ENCODE data around the gene FCMR.

Gene FCMR

GRCh38 chr1:206940588-206940936 is 18.8 kb upstream of the FCMR start:
- TF ChIP-seq GATA3 (IDR thresholded peaks at IDR 0.05; ENCODE audit: low read depth, low read length) (no peak), GATA2 (IDR thresholded peaks at IDR 0.05; ENCODE audit: low read depth, low read length) (no peak)

GRCh38 chr1:206939841-206940587 is 18.3 kb upstream of the FCMR start:
- TF ChIP-seq GATA2 (IDR thresholded peaks at IDR 0.05; ENCODE audit: low read depth, low read length) = no peak

GRCh38 chr1:206939131-206939530 is 17.4 kb upstream of the FCMR start:
- TF ChIP-seq GATA3 (IDR thresholded peaks at IDR 0.05; ENCODE audit: low read depth, low read length) = no peak

GRCh38 chr1:206937425-206937824 is 15.7 kb upstream of the FCMR start:
- TF ChIP-seq GATA2 (IDR thresholded peaks at IDR 0.05; ENCODE audit: low read depth, low read length) = no peak
- no peak for TF ChIP-seq GATA3 (IDR thresholded peaks at IDR 0.05; ENCODE audit: low read depth, low read length)

DNA sequence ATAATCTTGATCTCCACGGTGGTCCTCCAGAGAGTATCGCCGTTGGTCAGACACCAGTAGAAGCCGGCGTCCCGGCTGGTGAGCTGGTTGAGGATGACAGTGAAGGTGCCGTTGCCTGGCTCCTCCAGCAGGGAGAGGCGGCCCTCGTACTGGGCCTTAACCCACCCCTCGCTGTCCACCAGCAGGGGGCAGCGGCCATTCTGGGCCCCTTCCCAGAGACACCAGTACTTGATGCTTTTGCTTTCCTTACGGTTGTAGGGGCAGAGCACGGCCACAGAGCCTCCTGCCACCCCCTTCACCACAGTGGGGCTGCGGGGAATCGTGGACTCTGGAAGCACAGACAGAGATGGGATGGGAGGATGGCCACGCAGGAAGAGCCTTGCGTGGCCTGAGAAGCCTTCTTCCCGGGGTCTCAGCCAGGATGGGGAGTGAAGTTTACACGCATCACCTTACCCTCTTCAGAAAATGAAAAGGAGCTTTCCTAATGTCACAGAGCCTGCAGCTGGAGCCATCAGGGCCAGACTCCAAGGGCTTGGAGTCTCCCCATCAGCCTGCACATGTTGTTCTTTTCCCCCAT is 13.8 kb upstream of the FCMR start:
- TF ChIP-seq GATA3 (IDR thresholded peaks at IDR 0.05; ENCODE audit: low read depth, low read length) = no peak

DNA sequence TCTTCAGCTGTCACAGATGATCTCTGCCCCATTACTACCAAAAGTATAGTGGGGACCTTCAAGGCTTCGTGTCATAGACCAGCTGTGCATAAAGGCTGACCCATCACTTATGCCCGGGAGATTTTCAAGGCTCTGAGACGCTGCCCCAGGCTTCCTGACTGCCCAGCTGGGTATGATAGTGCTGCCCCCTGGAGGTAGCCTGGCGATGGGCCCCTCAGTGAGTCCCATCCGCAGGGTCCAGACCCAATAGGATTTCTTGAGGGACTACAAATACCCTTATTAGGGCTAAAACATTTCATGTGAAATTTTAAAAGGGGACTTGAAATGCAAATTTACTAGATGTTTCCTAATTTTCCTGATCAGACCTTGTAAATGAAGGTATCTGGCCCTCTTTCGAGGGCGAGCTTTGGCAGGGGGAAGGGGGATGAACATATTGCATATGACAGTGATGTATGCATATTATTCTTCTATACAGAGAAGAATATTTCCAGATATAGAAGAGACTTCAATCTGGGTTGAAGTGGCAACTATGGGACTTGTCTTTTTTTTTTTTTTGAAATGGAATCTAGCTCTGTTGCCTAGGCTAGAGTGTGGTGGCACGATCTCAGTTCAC is 11.7 kb upstream of the FCMR start:
- TF ChIP-seq GATA3 (IDR thresholded peaks at IDR 0.05; ENCODE audit: low read depth, low read length) (no peak), GATA2 (IDR thresholded peaks at IDR 0.05; ENCODE audit: low read depth, low read length) (no peak)

DNA sequence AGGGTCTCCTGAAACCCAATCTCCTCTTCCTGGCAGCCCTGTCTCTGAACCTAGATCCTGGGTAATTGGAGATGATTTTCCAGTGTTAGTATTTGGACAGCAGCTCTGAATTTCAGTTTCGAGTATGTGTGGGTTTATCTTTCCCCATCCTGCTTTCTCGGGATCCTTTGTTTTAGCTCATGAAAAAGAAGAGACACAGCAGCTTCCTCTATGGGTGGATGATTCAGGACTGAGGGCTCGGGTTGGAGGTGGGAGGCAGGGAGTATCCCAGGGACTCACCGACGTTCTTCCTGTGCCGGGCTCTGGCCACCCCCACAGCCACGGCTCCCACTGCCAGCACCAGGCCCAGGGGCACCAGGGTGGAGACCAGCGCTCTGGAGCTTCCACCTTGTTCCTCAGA is 10.4 kb upstream of the FCMR start:
- TF ChIP-seq GATA3 (IDR thresholded peaks at IDR 0.05; ENCODE audit: low read depth, low read length) = no peak
- no peak for TF ChIP-seq GATA2 (IDR thresholded peaks at IDR 0.05; ENCODE audit: low read depth, low read length)

GRCh38 chr1:206931709-206932108 is 10.0 kb upstream of the FCMR start:
- TF ChIP-seq GATA3 (IDR thresholded peaks at IDR 0.05; ENCODE audit: low read depth, low read length) (no peak), GATA2 (IDR thresholded peaks at IDR 0.05; ENCODE audit: low read depth, low read length) (no peak)

DNA sequence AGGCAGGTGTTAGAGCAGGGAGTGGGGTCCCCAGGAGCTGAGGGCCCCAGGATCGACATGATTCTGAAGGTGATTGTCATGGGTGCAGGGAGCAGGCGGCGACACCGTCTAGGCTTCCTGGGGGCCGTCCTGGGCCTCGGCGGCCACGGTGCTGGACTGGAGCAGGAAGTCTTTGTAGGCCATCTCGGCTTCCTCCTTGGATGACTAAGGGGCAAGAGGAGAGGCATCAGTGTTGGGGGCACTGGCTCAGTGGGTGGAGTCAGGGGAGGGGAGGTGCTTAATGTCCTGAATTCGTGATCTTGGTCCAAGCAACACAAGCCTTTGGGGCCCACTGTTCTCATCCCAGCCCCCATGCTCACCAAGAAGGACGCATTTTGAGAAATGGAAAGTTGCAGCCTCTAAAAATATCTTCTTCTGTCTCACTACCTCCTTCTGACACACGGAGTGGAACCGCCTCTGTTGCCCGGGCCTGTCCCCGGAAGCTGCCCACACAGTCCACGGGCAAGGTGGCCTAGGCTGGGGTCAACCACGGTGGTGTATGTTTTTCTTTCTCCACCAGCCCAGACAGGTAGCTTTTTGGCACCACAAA is 8.6 kb upstream of the FCMR start:
- TF ChIP-seq GATA3 (IDR thresholded peaks at IDR 0.05; ENCODE audit: low read depth, low read length) (no peak), GATA2 (IDR thresholded peaks at IDR 0.05; ENCODE audit: low read depth, low read length) (no peak)

DNA sequence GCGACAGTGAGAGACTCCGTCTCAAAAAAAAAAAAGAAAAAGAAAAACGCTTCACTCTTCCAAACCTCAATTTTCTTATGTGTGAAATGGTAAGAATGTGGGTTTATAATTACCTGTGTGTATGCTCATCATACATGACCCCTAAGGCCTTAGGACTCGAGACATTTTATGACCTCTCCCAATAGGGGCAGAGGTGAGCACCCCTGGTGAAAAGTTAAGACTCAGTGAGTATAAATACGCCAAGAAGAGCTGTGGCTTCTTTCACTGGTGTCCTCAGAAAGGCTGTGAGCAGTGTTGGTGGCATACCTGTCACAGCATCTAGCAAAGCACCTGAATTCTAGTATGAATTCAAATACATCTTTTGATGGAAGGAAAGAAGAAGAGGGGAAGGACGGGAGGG is 7.8 kb upstream of the FCMR start:
- TF ChIP-seq GATA3 (IDR thresholded peaks at IDR 0.05; ENCODE audit: low read depth, low read length) (no peak), GATA2 (IDR thresholded peaks at IDR 0.05; ENCODE audit: low read depth, low read length) (no peak)

- no peak for TF ChIP-seq GATA3 (IDR thresholded peaks at IDR 0.05; ENCODE audit: low read depth, low read length)
- no peak for TF ChIP-seq GATA2 (IDR thresholded peaks at IDR 0.05; ENCODE audit: low read depth, low read length)
Observed at GRCh38 chr1:206926286-206926685, 4.5 kb upstream of the FCMR start.

DNA sequence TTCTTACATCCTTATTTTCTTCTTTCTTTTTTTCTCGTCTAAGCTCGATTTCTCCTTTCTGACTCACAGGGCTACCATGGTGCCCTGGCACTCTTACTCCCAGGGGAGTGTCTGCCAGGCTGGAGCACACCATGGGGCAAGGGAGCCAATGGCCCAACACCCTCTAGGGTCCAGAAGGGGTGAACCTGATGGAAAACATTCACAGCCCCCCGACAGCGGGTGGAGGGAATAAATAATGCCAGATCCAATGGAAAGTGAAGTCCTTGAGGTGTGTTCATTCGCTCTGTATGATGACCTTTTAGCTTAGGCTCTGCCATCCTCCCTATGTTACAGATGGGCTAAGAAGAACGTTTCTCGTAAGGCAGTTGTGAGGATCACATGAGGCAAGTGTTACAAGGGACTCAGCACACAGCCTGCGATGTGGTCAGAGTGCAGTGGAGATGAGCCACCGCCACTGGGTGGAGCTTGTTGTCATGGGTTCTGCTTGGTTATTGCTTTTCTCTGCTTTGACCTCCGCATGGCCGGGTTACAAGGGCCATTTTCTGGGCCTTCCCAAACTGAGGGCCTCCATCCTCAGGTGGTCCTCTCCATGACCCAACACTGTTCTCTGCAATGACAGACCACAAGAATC is 3.5 kb upstream of the FCMR start:
- TF ChIP-seq GATA3 (IDR thresholded peaks at IDR 0.05; ENCODE audit: low read depth, low read length) = no peak
- TF ChIP-seq GATA2 (IDR thresholded peaks at IDR 0.05; ENCODE audit: low read depth, low read length) = no peak

DNA sequence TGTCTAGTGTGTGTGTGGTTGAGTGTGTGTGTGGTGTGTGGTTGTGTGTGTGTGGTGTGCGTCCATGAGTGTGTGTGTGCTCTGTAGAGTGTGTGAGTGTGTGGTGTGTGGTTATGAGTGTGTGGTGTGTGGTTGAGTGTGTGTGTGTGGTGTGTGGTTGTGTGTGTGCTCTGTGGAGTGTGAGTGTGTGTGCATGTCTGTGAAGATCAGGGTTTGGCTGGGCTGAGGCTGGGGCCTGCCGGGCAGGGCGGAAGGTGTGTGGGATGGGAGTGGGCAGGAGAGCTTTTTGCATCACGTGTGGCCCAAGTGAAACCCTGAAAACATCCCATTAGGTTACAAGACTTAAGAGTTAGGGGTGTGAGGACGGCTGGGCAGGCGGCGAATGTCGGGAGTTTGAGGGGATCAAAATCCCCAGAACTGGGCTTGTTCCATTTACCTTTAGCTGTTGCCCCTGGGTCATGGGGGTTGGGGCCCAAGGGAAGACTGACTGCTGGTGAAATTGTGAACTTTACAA is 2.9 kb upstream of the FCMR start:
- TF ChIP-seq GATA3 (IDR thresholded peaks at IDR 0.05; ENCODE audit: low read depth, low read length) (no peak), GATA2 (IDR thresholded peaks at IDR 0.05; ENCODE audit: low read depth, low read length) (no peak)

Data from SH-SY5Y (cell line).